Parathyroid adenoma (tissue), 2 donors: ENCODE results near the gene MYO5C.
"Not testable (repeated sequence)": the region's sequence is repeated elsewhere in the genome, so short reads cannot be mapped to it uniquely, and the experiment has no call there.

Experiments used
- H2AFZ ChIP-seq: fragments of 300-600 bp; sonication (generic); one replicate; pipeline ENCODE4 v1.7.0; 2017; ENCODE audit warnings: antibody characterized with exemption, mild to moderate bottlenecking
- H3K27ac ChIP-seq: fragments of 300-600 bp; sonication (generic); one replicate; pipeline ENCODE4 v1.7.0; 2017
- H3K27me3 ChIP-seq: fragments of 300-600 bp; sonication (generic); one replicate; pipeline ENCODE4 v1.7.0; 2017; ENCODE audit warnings: low read length; ENCODE audit not compliant: control insufficient read depth, insufficient read depth
- H3K36me3 ChIP-seq: fragments of 300-600 bp; sonication (generic); one replicate; pipeline ENCODE4 v1.7.0; 2017; ENCODE audit warnings: low read length; ENCODE audit not compliant: control insufficient read depth, insufficient read depth
- H3K4me1 ChIP-seq: fragments of 300-600 bp; sonication (generic); one replicate; pipeline ENCODE4 v1.7.0; 2017; ENCODE audit warnings: control low read depth
- H3K4me2 ChIP-seq: fragments of 300-600 bp; sonication (generic); one replicate; pipeline ENCODE4 v1.7.0; 2017; ENCODE audit warnings: low read length
- H3K4me3 ChIP-seq: fragments of 300-600 bp; sonication (generic); one replicate; pipeline ENCODE4 v1.7.0; 2017; ENCODE audit warnings: low read depth, low read length
- H3K79me2 ChIP-seq: fragments of 300-600 bp; sonication (generic); one replicate; pipeline ENCODE4 v1.7.0; 2017; ENCODE audit warnings: control low read depth
- H3K9ac ChIP-seq: fragments of 300-600 bp; sonication (generic); one replicate; pipeline ENCODE4 v1.7.0; 2017; ENCODE audit warnings: mild to moderate bottlenecking
- H3K9me3 ChIP-seq: fragments of 300-600 bp; sonication (generic); one replicate; pipeline ENCODE4 v1.7.0; 2017; ENCODE audit warnings: low read length; ENCODE audit not compliant: control insufficient read depth
- CTCF ChIP-seq: fragments of 300-600 bp; sonication (generic); IDR thresholded peaks from one replicate; pipeline ENCODE4 v1.7.0; 2017; ENCODE audit warnings: antibody characterized with exemption, mild to moderate bottlenecking
- donor health status: primary hyperparathyroidism.

MYO5C gene

GRCh38 chr15:52290329-52290728 is 5.3 kb downstream of the MYO5C start:
- no peak overlapping the region for H3K4me2 ChIP-seq
- H3K27me3 ChIP-seq: no peaks in the 10 kb centered on the region
- peaks cover 2% of the 10 kb centered on the region for H3K4me1 ChIP-seq
- no peak overlapping the region for H3K9ac ChIP-seq
- H2AFZ ChIP-seq: no peak overlapping the region
- TF ChIP-seq CTCF: no peak
- no peaks in the 10 kb centered on the region for H3K9me3 ChIP-seq
- no peak overlapping the region for H3K4me3 ChIP-seq
- no peaks in the 10 kb centered on the region for H3K36me3 ChIP-seq
- H3K79me2 ChIP-seq: no peaks in the 10 kb centered on the region
- no peak overlapping the region for H3K27ac ChIP-seq

- H3K79me2 ChIP-seq: no peaks in the 10 kb centered on the region
- H3K4me1 ChIP-seq: peaks cover 2% of the 10 kb centered on the region
- no peak overlapping the region for H3K27ac ChIP-seq
- no peaks in the 10 kb centered on the region for H3K36me3 ChIP-seq
- no peak overlapping the region for H3K4me3 ChIP-seq
- H3K27me3 ChIP-seq: no peaks in the 10 kb centered on the region
- no peak overlapping the region for H3K9ac ChIP-seq
- no peak overlapping the region for H2AFZ ChIP-seq
- H3K4me2 ChIP-seq: no peak overlapping the region
- H3K9me3 ChIP-seq: no peaks in the 10 kb centered on the region
- no peak for TF ChIP-seq CTCF
Measured at GRCh38 chr15:52289629-52290081, 5.9 kb downstream of the MYO5C start.

GRCh38 chr15:52288986-52289385 is 6.6 kb downstream of the MYO5C start:
- no peak overlapping the region for H3K4me3 ChIP-seq
- no peak overlapping the region for H3K9ac ChIP-seq
- H3K4me1 ChIP-seq: peaks cover 4% of the 10 kb centered on the region
- H3K27ac ChIP-seq: no peak overlapping the region
- no peak overlapping the region for H3K4me2 ChIP-seq
- no peak for TF ChIP-seq CTCF
- no peaks in the 10 kb centered on the region for H3K9me3 ChIP-seq
- no peaks in the 10 kb centered on the region for H3K79me2 ChIP-seq
- H2AFZ ChIP-seq: no peak overlapping the region
- no peaks in the 10 kb centered on the region for H3K36me3 ChIP-seq
- H3K27me3 ChIP-seq: no peaks in the 10 kb centered on the region

GRCh38 chr15:52288051-52288942 is 7.3 kb downstream of the MYO5C start:
- no peak overlapping the region for H3K4me3 ChIP-seq
- no peak overlapping the region for H3K4me2 ChIP-seq
- no peak overlapping the region for H3K27ac ChIP-seq
- H3K79me2 ChIP-seq: peaks cover under 1% of the 10 kb centered on the region
- H2AFZ ChIP-seq: no peak overlapping the region
- no peak for TF ChIP-seq CTCF
- H3K4me1 ChIP-seq: peaks cover 4% of the 10 kb centered on the region
- H3K27me3 ChIP-seq: no peaks in the 10 kb centered on the region
- H3K9me3 ChIP-seq: no peaks in the 10 kb centered on the region
- no peak overlapping the region for H3K9ac ChIP-seq
- no peaks in the 10 kb centered on the region for H3K36me3 ChIP-seq

- H3K9me3 ChIP-seq: no peaks in the 10 kb centered on the region
- H3K9ac ChIP-seq: no peak overlapping the region
- no peaks in the 10 kb centered on the region for H3K36me3 ChIP-seq
- peaks cover 4% of the 10 kb centered on the region for H3K4me1 ChIP-seq
- H2AFZ ChIP-seq: no peak overlapping the region
- H3K27ac ChIP-seq: no peak overlapping the region
- H3K4me3 ChIP-seq: no peak overlapping the region
- TF ChIP-seq CTCF: no peak
- peaks cover 8% of the 10 kb centered on the region for H3K79me2 ChIP-seq
- no peaks in the 10 kb centered on the region for H3K27me3 ChIP-seq
- no peak overlapping the region for H3K4me2 ChIP-seq
Measured at GRCh38 chr15:52287114-52287513, 8.5 kb downstream of the MYO5C start.

GRCh38 chr15:52285941-52286340 is 9.7 kb downstream of the MYO5C start:
- H3K9me3 ChIP-seq, H3K4me3 ChIP-seq, H3K79me2 ChIP-seq, H3K27ac ChIP-seq, H3K36me3 ChIP-seq, H2AFZ ChIP-seq, H3K4me1 ChIP-seq, H3K9ac ChIP-seq, H3K27me3 ChIP-seq, H3K4me2 ChIP-seq: not testable (repeated sequence)
